ENCODE data around the gene PRIMA1.

PRIMA1 gene

DNA sequence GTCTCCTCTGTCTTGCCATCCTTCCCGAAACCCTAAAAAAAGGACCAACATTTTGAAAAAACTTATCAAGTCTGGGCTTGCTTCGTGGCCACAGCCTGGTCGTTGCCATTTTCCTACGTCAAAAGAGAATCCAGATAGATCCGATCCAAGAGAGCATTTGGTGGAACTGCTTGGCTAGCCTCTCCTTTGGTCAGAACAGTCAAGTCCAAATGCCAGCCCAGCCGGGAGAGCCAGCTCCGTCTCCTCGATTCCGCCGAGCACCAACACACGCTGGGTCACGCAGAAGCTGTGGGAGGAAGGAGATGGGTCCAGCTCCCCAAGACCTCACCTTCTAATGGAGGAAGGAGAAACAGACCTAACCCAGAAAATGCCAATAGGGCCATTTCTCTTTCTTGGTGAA is 9.3 kb upstream of the PRIMA1 start:
- H3K4me3 ChIP-seq (ENCODE audit: low read depth, low read length) = no peak overlapping the region
- ChIA-PET POLR2A (no interaction called here), CTCF (no interaction called here)
- DNase-seq (ENCODE audit: low read depth, low spot score) = no peak
- TF ChIP-seq, protein P1, sequence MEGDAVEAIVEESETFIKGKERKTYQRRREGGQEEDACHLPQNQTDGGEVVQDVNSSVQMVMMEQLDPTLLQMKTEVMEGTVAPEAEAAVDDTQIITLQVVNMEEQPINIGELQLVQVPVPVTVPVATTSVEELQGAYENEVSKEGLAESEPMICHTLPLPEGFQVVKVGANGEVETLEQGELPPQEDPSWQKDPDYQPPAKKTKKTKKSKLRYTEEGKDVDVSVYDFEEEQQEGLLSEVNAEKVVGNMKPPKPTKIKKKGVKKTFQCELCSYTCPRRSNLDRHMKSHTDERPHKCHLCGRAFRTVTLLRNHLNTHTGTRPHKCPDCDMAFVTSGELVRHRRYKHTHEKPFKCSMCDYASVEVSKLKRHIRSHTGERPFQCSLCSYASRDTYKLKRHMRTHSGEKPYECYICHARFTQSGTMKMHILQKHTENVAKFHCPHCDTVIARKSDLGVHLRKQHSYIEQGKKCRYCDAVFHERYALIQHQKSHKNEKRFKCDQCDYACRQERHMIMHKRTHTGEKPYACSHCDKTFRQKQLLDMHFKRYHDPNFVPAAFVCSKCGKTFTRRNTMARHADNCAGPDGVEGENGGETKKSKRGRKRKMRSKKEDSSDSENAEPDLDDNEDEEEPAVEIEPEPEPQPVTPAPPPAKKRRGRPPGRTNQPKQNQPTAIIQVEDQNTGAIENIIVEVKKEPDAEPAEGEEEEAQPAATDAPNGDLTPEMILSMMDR (IDR thresholded peaks at IDR 0.05; ENCODE audit: insufficient read depth, low read length, missing control alignments) = no peak

DNA sequence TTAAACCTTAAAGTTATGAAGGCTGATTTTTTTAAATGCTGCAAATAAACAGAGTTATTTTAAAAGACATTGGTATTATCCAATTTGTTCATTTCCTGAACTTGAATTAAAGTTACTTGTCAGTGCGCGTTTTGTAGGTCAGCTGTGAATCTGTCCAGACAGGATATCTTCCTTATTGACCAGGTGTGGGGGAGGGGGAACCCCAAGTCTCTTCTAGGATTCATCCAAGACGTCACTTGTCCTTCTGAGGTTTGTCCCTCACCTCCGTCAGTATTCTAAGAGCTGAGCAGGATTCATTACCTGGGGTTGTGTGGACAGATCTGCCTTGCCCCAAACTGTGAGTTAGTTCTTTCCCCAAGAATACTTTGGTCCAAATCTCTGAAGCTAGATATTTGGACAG is 8.8 kb upstream of the PRIMA1 start:
- ChIA-PET POLR2A (interaction anchor here (0.6 kb wide), 1 partner anchor 1676 kb away, joined by 3 read pairs; the partner anchor contains the start of gene NDUFB1), CTCF (no interaction called here)
- DNase-seq (ENCODE audit: low read depth, low spot score) = no peak
- TF ChIP-seq, protein P1 (IDR thresholded peaks at IDR 0.05; ENCODE audit: insufficient read depth, low read length, missing control alignments) = no peak
- no peak overlapping the region for H3K4me3 ChIP-seq (ENCODE audit: low read depth, low read length)

DNA sequence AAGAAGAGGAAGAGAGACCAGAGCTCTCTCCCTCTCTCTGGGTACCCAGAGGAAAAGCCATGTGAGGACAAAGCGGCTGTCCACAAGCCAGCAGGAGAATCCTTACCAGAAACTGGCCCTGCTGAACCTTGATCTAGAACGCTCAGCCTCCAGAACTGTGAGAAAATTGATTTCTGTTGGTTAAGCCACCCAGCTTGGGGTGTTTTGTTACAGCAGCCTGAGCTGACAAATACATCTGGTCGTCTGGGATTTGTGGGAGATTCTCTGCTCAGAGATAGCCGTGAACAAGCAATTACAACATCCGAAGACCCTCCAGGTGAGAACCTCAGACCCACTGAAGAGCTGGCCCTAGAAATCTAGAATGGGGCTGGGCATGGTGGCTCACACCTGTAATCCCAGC is 6.5 kb upstream of the PRIMA1 start:
- CTCF ChIA-PET = no interaction called here
- no peak overlapping the region for H3K4me3 ChIP-seq (ENCODE audit: low read depth, low read length)
- no peak for DNase-seq (ENCODE audit: low read depth, low spot score)
- TF ChIP-seq, protein P1 (IDR thresholded peaks at IDR 0.05; ENCODE audit: insufficient read depth, low read length, missing control alignments) = no peak
- POLR2A ChIA-PET = no interaction called here

DNA sequence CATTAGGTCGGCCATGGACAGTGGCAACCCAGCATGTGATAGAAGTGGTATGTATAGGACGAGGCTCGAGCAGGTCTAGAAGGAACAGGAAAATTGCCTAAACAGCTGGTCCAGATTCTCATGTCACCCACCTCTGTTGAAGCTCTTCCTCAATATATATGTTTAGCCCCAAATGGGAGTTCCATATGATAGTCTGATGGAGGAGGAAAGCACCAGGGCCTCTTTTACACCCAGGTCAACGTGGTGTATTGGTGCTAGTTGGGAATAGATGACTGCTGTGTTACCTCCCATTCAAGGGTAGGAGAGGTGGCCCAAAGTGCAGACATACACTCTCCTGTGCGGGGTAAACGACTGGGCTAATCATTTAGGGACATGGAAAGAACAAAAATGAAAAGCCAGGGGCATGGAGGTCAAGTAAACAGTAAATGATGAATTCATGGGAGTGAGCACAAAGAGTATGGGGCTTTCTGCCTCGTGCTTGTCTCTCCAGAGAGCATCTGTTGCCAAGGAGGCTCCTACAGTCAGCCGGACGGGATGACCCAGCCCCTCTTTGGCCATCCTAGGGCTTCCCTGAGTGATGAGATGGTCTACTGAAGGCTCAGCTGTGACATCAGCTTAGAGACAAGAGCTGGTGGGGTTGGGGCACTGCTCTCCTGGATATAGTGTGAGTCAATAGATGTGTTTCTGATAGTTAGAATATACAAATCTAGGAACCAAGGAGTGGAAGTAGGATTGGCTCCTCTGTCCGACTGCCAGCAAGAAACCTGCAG is 5.5 kb upstream of the PRIMA1 start:
- H3K4me3 ChIP-seq (ENCODE audit: low read depth, low read length) = no peak overlapping the region
- TF ChIP-seq, protein P1 (IDR thresholded peaks at IDR 0.05; ENCODE audit: insufficient read depth, low read length, missing control alignments) = no peak
- ChIA-PET POLR2A (no interaction called here), CTCF (no interaction called here)
- DNase-seq (ENCODE audit: low read depth, low spot score) = no peak

DNA sequence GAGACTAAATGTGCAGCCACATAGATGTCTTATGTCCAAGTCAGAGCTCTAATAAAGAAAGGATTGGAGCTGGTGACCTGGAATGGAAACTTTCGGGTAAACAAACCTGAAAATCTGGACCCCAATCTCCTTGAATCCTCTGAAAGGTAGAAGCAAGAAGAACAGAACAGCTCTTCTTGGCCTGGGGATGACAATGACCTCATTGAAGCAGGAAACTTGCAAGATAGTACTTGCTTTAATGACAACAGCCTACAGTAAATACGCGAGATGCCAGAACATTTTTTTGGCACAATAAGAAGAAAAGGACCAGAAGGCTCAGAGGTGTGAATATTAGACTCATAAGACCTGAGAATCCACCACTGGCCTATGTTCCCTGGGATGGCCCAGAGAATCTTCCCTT is 4.1 kb upstream of the PRIMA1 start:
- POLR2A ChIA-PET = no interaction called here
- H3K4me3 ChIP-seq (ENCODE audit: low read depth, low read length) = no peak overlapping the region
- no peak for DNase-seq (ENCODE audit: low read depth, low spot score)
- CTCF ChIA-PET = no interaction called here
- TF ChIP-seq, protein P1 (IDR thresholded peaks at IDR 0.05; ENCODE audit: insufficient read depth, low read length, missing control alignments) = no peak

DNA sequence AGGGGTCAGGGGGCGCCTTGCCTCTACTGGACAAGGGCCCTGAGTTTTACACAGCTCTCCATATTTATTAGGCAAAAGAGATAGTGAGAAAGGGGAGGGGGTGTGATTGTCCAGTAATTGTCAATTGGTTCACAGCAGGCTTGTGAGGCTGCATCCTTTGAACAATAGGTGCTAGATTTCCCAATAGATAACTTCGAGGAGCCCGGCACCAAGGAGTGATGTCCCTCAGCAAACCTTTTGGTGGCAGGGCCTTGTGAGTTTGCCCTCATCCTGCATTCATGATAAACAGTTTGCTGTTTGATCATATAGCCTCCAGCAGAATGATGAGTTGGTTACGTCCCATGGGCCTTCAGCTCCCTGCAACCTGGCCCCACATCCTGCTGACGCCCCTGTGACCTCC is 2.7 kb upstream of the PRIMA1 start:
- no peak for DNase-seq (ENCODE audit: low read depth, low spot score)
- H3K4me3 ChIP-seq (ENCODE audit: low read depth, low read length) = no peak overlapping the region
- POLR2A ChIA-PET = no interaction called here
- CTCF ChIA-PET = no interaction called here
- TF ChIP-seq, protein P1 (IDR thresholded peaks at IDR 0.05; ENCODE audit: insufficient read depth, low read length, missing control alignments) = no peak

All from AG04449 (cell line).